ENCODE results near the gene BEST4.

DNA sequence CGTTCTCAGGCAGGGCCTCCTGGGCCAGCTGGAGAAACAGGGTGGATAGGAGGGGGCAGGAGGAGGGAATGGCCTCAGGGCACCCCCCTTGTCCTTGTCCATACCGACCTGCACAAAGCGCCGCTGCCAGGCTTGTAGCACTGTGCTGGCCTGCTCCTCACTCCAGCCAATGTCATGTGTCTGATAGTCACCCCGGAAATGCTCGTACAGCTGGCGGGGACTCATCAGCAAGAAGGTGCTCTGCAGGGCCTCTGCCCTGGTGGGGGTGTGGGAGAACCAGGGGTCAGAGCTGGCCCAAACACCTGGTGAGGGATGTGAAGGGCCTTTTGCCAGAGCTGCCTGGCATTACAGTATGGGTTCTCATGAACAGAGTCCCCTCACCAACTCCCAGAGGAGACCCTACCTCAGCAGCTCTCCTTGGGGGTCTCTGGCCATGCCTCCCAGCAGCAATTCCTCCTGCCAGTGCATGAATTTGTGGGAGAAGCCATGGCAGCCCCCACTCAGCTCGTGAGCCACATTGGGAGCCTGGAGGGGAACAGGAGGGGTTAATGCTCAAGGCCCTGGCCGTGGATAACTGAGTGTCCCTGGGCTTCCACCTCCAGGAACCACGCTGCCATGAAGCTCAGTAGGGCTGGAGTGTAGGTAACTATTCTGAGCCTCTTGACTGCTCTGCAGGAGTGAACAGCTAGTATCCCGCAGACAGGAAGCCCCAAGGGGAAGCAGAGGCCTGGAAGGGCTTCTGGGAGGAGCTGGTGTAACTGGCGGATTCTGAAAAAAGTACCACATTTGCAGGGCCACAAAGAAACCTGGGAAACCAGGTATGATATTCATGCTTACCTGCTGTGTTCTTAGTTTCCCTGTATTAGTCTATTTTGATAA lies 41.8 kb upstream of the BEST4 start:
- TF ChIP-seq, protein P1, sequence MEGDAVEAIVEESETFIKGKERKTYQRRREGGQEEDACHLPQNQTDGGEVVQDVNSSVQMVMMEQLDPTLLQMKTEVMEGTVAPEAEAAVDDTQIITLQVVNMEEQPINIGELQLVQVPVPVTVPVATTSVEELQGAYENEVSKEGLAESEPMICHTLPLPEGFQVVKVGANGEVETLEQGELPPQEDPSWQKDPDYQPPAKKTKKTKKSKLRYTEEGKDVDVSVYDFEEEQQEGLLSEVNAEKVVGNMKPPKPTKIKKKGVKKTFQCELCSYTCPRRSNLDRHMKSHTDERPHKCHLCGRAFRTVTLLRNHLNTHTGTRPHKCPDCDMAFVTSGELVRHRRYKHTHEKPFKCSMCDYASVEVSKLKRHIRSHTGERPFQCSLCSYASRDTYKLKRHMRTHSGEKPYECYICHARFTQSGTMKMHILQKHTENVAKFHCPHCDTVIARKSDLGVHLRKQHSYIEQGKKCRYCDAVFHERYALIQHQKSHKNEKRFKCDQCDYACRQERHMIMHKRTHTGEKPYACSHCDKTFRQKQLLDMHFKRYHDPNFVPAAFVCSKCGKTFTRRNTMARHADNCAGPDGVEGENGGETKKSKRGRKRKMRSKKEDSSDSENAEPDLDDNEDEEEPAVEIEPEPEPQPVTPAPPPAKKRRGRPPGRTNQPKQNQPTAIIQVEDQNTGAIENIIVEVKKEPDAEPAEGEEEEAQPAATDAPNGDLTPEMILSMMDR (IDR thresholded peaks at IDR 0.05), result no peak
- no peak for TF ChIP-seq POLR2A (IDR thresholded peaks at IDR 0.05)
- no peak for TF ChIP-seq EP300 (IDR thresholded peaks at IDR 0.05)

All from stomach (tissue), 4 donors.